Kidney glomerular epithelial cell (primary cell): ENCODE measurements around the gene AMBN.
"Not testable (repeated sequence)": the region's sequence is repeated elsewhere in the genome, so short reads cannot be mapped to it uniquely, and the experiment has no call there.

Source experiments
- DNase-seq: peaks from one replicate; lab custom pipeline; 2025; lab: John Stamatoyannopoulos, UW

AMBN gene

DNA sequence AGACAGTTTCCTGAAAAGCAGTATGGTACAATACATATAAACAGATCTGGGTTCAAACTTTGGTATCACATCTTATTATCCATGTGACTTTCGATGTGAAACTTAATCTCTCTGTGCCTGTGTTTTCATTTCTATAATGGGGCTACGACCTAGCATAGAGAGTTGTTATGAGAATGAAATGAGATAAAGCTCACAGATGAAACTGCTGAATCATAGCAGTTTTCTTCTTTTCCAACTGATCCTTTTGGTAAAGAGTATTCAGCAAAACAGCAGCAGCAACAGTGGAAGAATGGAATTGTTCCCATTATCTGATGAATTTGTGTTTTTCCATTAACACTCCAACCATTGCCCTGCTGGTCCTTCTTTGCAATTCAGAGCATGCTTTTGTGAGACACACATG, 16.3 kb downstream of the AMBN start:
- DNase-seq: no peak

DNA sequence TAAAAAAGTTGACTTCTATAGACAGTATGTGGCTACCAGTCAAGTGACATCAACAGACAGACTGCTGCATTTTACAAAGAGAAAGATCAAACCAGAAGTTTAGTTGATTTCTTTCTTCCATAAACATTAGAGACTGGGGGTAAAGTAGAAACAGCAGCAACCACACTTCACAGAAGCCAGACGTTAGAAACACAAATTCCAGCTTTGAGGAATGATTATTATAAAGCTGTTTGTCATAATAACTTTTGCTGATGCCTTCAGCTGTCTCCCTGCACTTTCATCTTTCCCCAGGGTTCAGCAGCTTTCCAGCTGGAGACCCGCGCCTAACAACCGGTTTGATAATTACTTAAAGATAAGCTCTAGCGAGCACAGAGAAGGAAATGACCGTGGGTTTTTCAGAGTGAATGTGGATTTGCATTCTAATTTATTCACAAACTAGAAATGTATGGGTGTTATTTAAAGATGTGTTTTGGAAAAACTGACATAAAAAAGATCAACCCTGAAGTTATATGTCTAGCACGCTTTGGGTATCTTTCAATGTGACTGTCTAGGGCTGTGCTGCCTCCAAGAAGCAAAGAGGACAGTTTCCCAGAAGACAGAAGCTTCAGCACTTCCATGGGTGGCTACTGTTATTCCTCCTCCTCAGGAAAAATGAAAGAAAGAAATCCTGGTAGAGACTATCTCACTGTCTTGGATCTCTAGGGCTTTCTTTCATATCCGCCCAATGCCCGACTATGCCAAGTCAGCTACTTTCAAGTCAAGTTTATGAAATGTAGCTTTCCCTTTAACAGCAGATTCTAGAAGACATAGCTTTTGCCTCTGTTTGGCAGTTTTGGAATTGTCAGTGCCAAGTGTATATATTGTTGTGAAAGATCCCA, 21.5 kb downstream of the AMBN start:
- DNase-seq: peak; percentile 21

DNA sequence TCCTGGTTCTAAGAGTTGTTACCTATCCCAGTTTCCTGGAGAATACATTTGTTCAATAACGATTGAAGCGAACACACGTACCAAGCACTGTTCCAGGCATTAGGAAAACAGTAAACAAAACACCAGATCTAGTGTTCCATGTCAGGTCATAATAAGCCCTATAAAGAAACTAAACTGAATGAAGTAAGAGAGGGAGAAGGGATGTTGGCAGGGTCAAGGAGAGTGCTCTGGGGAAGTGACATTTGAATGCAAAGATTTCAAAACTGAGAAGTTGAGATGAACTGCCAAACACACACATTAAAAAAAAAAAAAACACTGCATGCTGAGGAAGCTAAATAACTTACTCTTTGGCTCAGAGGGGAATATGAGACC, 22.1 kb downstream of the AMBN start:
- DNase-seq: no peak

DNA sequence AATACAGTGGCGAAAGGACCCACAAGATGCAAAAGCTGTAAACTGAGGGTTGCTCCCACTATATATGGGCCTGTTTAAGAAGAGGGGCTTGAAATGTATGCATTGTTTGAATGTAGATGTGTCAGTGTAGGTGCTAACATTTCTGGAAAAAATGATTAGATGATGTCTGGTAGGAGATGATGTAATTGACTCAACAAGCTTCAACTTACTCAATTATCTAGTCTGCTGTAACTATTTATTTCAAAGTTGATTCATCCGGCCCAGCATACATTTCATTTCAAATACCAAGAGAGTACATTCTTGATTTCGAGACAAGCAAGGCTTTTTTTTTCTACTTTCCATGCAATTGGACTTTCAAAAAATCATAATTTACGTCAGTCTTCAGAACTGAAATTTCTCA, 27.2 kb downstream of the AMBN start:
- DNase-seq: no peak

DNA sequence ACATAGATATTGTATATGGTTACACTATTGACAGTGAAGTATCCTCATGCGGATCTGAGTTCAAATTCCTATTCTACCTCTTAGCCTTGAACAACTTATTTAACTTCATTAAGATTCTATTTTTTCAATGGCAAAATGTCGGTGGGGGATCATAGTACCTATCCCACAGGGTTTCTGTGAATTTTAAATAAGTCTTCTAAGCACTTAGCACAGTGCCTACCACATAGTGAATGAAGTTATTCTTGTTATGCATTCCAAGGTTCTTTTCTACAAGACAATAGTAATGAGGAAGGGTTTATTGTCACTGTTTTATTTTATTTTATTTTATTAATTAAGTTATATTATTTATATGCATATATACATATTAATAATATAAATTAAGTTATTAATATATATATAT, 27.7 kb downstream of the AMBN start:
- DNase-seq: no peak

DNA sequence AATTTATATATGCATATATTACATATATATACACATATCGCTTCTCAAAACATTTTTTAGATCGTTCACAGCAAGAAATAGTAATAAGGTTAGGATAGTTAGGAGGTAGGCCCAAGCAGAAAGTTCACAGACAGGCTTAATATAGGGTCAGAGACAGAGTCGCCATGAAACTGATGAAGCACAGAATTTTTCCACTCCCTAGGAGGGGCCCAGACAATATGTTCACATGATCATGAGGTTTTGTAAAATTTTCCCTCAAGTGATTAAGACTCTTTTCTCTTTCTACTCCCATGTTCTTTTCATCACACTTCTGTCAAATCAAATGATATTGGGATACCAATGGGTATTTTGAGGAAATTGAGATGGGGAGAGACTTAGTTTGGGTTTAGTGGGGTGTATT, 31.3 kb downstream of the AMBN start:
- no peak for DNase-seq

DNA sequence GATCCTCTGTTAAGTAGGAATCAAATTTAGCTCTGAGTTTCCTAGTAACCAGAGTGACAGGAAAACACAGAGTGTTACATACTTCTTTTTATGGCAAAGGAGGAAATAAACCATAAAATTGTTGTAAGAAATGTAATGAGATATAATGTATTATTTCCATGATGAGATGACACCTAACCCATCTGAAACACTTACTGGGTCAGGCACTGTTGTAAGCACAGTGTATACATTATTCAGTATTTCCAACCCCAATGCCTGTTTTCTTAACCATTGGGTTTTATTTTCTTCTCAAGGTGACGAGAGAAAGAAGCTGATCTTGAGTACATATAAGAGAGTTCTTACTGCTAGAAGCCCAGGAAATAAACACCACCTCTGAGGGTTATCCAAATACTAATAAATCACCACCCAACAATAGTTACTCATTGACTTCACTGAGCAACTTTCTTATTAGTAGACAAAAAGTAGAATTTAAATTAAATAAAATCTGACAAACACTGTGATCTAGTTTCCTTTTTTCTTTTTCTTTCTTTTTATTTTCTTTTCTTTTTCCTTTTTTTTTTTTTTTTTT, 32.3 kb downstream of the AMBN start:
- peak; percentile 27 for DNase-seq

DNA sequence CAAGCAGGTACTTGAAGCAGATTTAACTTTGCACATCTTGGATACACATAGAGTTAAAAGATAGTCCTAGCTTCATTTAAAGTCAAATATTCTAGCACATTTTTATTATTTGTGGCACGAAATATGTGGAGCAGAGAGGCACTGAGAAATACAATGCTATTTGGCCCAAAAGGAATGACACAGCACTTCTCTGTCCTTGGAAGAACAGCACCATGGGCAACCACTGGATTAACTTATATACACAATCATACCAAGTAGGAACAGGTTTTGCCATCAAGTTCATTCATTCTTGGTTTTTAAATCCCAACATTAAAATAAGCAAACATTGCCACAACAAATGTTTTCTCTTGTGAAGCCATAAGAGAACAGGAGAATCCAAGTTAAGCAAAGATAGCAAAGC, 35.6 kb downstream of the AMBN start:
- no peak for DNase-seq

DNA sequence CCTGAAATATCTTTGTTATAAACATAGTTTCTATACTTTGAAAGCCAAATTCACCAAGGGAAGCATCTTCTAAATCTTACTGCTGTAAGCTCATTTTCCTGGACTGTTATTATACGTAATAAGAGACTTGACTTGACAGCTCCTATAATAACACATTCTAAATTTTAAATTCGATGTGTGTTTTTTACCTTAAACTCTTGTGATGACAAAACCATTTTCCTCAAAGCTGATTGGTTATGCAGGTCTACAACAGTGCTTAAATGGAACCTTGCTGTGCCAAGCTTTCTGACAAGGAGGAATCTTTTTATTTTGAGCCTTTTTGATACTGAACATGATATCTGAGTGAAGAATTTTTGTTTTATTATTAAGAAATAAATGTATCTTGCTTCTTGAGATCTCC, 36.4 kb downstream of the AMBN start, which contains the start of gene ENAM:
ENAM (plus strand) TSS at position 301 of the 400 bp plus-strand sequence. CDS start 757 bp downstream, outside the sequence.
- DNase-seq: no peak

DNA sequence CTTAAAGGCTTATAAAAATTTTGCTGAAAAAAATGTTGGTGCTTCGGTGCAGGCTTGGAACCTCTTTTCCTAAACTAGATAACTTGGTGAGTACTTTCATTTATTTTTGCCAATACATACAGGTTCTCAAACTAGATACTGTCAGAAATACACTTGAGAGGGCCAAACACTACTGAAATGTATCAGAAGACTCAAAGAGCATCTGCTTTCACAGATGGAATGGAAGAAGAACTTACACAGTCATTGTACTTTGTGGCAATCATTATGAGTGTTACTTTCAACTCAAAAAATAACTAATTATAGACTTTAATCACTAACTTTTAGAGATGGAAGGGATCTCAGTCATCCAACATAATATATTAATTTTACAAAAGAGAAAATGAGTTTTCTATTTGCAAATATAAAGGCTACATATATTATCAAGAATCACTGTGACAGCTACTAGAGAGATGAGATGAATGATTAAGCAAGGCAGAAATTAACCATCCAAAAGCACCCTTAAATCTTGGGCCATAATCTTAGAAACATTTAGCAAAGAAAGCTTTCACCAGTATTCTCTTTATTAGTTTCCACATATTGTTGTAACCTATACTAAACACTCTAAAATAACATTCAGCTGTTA, 37.5 kb downstream of the AMBN start:
- no peak for DNase-seq

DNA sequence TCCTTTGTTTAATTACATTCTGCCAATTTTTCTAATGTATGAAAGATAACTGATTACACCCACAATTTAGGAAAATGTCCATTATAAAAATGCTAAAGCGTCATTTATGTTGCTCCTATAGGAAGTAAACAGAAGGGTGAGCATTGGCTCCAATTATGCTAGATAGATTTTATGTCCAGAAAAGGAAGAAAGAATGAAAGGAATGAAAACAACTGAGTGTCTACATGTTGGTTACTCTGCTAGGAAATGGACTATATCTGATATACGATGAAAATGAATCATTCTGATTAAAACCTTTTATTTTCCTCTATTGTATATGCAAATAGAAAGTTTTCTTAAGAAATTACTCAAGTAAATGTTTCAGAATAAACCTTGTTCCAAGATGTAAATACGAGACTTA, 38.1 kb downstream of the AMBN start:
- DNase-seq: no peak

DNA sequence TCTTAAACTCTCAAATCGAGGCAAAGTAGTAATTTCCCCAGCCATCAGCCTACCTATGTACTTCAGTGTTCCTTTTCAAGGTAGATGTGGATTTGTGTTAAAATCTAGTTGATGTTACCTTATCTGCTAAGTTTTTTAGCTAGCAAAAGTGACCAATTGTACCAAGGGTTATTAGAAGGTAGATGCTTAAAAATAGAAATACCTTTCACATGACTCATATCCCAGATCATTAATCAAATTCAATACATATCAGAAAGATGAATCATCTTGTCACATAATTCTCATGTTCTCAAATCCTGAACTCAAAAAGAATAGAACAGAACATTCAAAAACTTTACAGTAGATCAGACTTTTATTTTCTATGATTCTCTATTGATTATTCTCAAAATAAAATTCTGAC, 40.0 kb downstream of the AMBN start:
- peak; percentile 63 for DNase-seq

DNA sequence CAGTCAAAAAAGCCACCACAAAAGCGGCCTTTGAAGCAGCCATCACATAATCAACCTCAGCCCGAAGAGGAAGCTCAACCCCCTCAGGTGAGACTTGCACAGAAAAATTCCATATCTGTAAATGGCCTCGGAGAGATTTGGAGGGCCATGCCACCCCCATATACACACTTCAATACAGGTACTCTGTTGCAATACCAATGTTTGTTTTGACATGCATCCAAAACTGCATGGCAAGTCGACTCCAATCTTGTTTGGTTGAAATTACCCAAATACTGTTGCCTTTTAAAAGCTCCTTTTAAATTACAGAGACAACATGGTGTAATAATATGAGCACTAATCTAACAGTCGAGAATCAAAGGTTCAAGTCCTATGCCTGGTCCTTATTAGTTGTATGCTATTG, 42.4 kb downstream of the AMBN start:
- no peak for DNase-seq

DNA sequence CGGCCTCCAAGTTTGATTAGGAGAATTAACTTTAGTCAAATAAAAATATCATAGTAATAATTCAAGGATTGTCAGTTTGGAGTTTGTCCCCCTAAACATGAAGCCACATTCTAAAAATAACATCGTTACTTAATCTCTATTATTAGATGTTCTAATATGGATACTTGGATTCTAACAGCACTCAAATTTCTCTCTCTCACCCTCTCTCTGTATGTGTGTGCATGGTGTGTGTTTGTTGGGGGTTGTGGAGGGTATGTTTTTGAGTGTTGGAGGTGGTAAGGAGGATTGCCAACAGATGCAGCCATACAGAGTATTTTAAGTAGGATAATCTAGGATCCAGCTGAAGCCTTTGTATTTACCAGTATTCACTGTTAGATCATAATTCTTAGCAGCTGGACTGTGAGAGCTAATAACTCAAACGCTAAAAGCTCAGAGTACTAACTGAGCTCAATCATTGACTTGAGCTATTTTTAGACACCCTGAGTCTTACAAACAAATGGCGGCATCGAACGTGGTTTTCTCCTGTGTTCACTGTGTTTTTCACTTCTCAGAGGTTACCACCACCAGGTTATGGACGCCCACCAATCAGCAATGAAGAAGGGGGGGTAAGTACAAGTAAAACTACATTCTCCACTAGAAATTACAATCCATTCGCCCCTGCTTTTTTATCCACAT, 45.3 kb downstream of the AMBN start:
- no peak for DNase-seq

DNA sequence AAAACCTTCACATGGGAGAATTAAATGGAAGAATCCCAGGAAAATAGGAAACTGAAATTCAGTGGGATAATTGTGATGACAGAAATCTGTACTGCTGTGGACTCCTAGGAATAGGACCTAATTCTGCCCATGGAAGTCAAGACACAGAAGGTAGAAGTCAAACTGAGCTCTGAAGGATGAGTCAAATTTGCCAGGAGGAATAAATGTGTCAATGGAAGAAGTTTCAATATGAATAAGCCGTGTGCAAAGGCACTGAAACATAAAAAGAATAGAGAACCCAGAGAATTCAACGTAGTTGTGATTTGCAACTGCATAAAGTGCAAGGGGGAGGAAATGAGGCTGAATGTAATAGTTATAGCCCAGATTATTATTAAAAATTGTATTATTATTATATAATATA, 48.1 kb downstream of the AMBN start:
- DNase-seq: no peak

DNA sequence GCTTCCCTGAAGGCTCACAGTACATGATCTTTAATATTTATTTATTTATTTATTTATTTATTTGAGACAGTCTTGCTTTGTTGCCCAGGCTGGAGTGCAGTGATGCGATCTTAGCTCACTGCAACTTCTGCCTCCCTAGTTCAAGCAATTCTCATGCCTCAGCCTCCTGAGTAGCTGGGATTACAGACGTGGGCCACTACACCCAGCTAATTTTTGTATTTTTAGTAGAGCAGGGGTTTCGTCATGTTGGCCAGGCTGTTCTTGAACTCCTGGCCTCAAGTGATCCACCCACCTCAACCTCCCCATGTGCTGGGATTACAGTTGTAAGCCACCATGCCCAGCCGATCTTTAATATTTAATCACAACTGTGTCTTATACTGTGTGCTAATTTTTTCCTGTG, 58.7 kb downstream of the AMBN start:
- not testable (repeated sequence) for DNase-seq

DNA sequence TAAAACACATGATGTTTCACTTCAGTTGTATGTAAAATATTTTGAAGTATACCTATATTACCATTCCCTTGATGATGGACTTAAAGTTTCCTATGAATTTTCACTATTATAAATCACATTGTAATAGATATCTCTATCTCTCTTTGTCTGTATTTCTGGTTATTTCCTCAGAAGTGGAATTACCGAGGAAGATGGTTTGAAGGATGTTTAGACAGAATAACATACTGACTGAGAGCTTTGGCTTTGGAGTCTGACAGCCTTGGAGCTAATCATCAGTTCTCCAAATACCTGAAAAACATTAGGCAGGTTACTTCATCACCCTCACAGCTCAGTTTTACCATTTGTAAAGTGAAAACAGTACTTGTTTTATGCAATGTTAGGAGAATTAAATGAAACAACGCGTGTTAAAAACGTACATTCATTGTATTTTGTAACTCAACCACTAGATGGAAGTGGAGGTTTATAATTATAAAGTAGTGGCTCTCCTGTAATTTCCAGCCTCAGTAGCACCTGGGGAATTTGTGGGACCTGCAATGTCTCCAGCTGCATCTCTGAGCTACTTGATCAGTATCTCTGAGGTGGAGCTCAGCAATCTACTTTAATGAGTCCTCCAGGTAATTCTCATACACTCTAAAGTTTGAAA, 59.9 kb downstream of the AMBN start:
- peak; percentile 61 for DNase-seq

DNA sequence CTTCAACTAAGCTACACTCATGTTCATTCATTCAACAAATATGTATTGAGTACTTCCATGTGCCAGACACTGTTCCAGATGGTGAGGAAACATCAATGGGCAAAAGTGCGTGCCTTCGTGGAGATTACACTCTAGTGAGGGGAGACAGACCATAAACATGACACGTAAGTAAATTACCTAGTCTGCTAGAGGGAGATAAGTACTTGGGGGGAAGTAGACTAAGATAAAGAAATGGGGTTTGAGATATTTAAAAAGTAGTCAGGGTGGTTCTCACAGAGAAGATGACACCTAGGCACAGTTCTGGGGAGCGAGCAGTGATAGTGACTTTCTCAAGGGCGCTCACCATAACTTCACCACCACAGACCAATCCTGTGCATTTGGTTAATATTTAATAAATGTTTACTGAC, 62.6 kb downstream of the AMBN start:
- DNase-seq: no peak
